Activated CD4-positive, alpha-beta memory T cell treated with anti-CD3 and anti-CD28 coated beads for 36 hours (primary cell): ENCODE data around the gene PDXP. TPM values are rescaled to one million over a fixed set of nuclear protein-coding genes. Genes with fewer than 3 reads are reported as not detected.
A peak's percentile ranks its signal among the peaks of the same experiment; 100 is the strongest.
"Not testable (repeated sequence)": the region's sequence is repeated elsewhere in the genome, so short reads cannot be mapped to it uniquely, and the experiment has no call there.

Source experiments
- CTCF ChIA-PET: fragments of 350-600 bp; sonication (Branson Sonifier 250); formaldehyde crosslinking; loops from one replicate; lab custom pipeline; 2021; ENCODE audit warnings: antibody characterized with exemption, inconsistent platforms; lab: Charles Lee
- POLR2A ChIA-PET: fragments of 350-600 bp; sonication (Branson Sonifier 250); formaldehyde crosslinking; loops from one replicate; lab custom pipeline; 2021; ENCODE audit warnings: antibody characterized with exemption; lab: Charles Lee
- DNase-seq: peaks from one replicate; pipeline ENCODE4 v3.0.0-alpha.2; 2020
- H3K27ac Mint-ChIP-seq: one replicate; pipeline ENCODE4 v1.8.0; 2021; ENCODE audit warnings: mixed read lengths
- H3K27me3 Mint-ChIP-seq: one replicate; pipeline ENCODE4 v1.8.0; 2021; ENCODE audit warnings: mixed read lengths
- H3K36me3 Mint-ChIP-seq: one replicate; pipeline ENCODE4 v1.8.0; 2021; ENCODE audit warnings: mixed read lengths
- H3K4me1 Mint-ChIP-seq: one replicate; pipeline ENCODE4 v1.8.0; 2021; ENCODE audit warnings: low read depth, mixed read lengths
- H3K4me3 Mint-ChIP-seq: one replicate; pipeline ENCODE4 v1.8.0; 2021; ENCODE audit warnings: mild to moderate bottlenecking, mixed read lengths
- H3K9me3 Mint-ChIP-seq: one replicate; pipeline ENCODE4 v1.8.0; 2021; ENCODE audit warnings: mixed read lengths
- intact Hi-C: fragments of 100-400 bp; cut with micrococcal nuclease; formaldehyde crosslinking; loops from one replicate; pipeline ENCODE4 v1.15.1; 2023
- total RNA-seq, 2 experiments: library from RNA; stranded (reverse); gene quantifications; one replicate each; pipeline ENCODE4 v1.2.3, GENCODE V29; 2021

Gene PDXP
- total RNA-seq, 2 experiments from 2014 or later: 21.9 to 22.9 TPM

GRCh38 chr22:37647317-37647716 is 11.2 kb upstream of the PDXP start:
- Mint-ChIP-seq H3K27me3 (no peaks in the 10 kb centered on the region), H3K4me3 (no peak overlapping the region), H3K9me3 (no peaks in the 10 kb centered on the region), H3K4me1 (peaks cover 16% of the 10 kb centered on the region), H3K36me3 (peaks cover 53% of the 10 kb centered on the region), H3K27ac (no peak overlapping the region)
- DNase-seq: no peak
- ChIA-PET POLR2A (interaction anchor here (1.5 kb wide), 1 partner anchor 11 kb away, joined by 5 read pairs; the partner anchor contains the start of gene PDXP), CTCF (interaction anchor here (1.6 kb wide), 1 partner anchor 10 kb away, joined by 4 read pairs; no protein-coding TSS in a partner anchor)
- intact Hi-C loops: no loop called here

GRCh38 chr22:37647928-37648327 is 10.6 kb upstream of the PDXP start:
- H3K27me3 Mint-ChIP-seq: no peaks in the 10 kb centered on the region
- H3K9me3 Mint-ChIP-seq: no peaks in the 10 kb centered on the region
- ChIA-PET CTCF (interaction anchor here (1.6 kb wide), 1 partner anchor 11 kb away, joined by 4 read pairs; no protein-coding TSS in a partner anchor), POLR2A (interaction anchor here (0.6 to 1.5 kb wide), 2 partner anchors 11 to 24 kb away, joined by 3 to 5 read pairs; partner anchors contain the start of gene PDXP)
- H3K27ac Mint-ChIP-seq: no peak overlapping the region
- H3K4me3 Mint-ChIP-seq: no peak overlapping the region
- no peak for DNase-seq
- peaks cover 10% of the 10 kb centered on the region for H3K4me1 Mint-ChIP-seq
- intact Hi-C loops: no loop called here
- peaks cover 55% of the 10 kb centered on the region for H3K36me3 Mint-ChIP-seq

- DNase-seq: no peak
- Mint-ChIP-seq H3K4me3 (no peak overlapping the region), H3K27me3 (no peaks in the 10 kb centered on the region), H3K4me1 (no peaks in the 10 kb centered on the region), H3K9me3 (no peaks in the 10 kb centered on the region), H3K27ac (no peak overlapping the region), H3K36me3 (peaks cover 38% of the 10 kb centered on the region)
- ChIA-PET CTCF (interaction anchor here (14.0 kb wide), 1 partner anchor 8 kb away, joined by 184 read pairs; no protein-coding TSS in a partner anchor), POLR2A (interaction anchor here (1.2 kb wide), 1 partner anchor 7 kb away, joined by 3 read pairs; no protein-coding TSS in a partner anchor)
- intact Hi-C loops: no loop called here
These were observed 7.9 kb upstream of the PDXP start for GRCh38 chr22:37650463-37651136.

- no peak for DNase-seq
- H3K9me3 Mint-ChIP-seq: no peaks in the 10 kb centered on the region
- no peaks in the 10 kb centered on the region for H3K27me3 Mint-ChIP-seq
- no peak overlapping the region for H3K4me3 Mint-ChIP-seq
- peaks cover 20% of the 10 kb centered on the region for H3K36me3 Mint-ChIP-seq
- intact Hi-C loops: no loop called here
- H3K27ac Mint-ChIP-seq: no peak overlapping the region
- CTCF ChIA-PET: interaction anchor here (0.8 to 14.0 kb wide), 3 partner anchors 12 to 26 kb away, joined by 3 to 184 read pairs (median 3); no protein-coding TSS in a partner anchor
- POLR2A ChIA-PET: no interaction called here
- peaks cover 12% of the 10 kb centered on the region for H3K4me1 Mint-ChIP-seq
These were observed 3.8 kb upstream of the PDXP start for GRCh38 chr22:37654563-37655251.

GRCh38 chr22:37655252-37655563 is 3.3 kb upstream of the PDXP start:
- H3K4me1 Mint-ChIP-seq: peaks cover 17% of the 10 kb centered on the region
- no peaks in the 10 kb centered on the region for H3K9me3 Mint-ChIP-seq
- ChIA-PET POLR2A (interaction anchor here (0.7 kb wide), 1 partner anchor 241 kb away, joined by 3 read pairs; no protein-coding TSS in a partner anchor), CTCF (interaction anchor here (0.8 to 14.0 kb wide), 3 partner anchors 13 to 26 kb away, joined by 3 to 184 read pairs (median 3); no protein-coding TSS in a partner anchor)
- no peak overlapping the region for H3K4me3 Mint-ChIP-seq
- peaks cover 16% of the 10 kb centered on the region for H3K36me3 Mint-ChIP-seq
- H3K27me3 Mint-ChIP-seq: no peaks in the 10 kb centered on the region
- DNase-seq: no peak
- intact Hi-C loops: no loop called here
- H3K27ac Mint-ChIP-seq: no peak overlapping the region

GRCh38 chr22:37656583-37656982 is 1.9 kb upstream of the PDXP start:
- H3K4me3 Mint-ChIP-seq, DNase-seq, H3K27ac Mint-ChIP-seq, H3K27me3 Mint-ChIP-seq, H3K9me3 Mint-ChIP-seq, intact Hi-C loops: not testable (repeated sequence)
- peaks cover 11% of the 10 kb centered on the region for H3K36me3 Mint-ChIP-seq
- ChIA-PET POLR2A (interaction anchor here (4.5 kb wide), 1 partner anchor 15 kb away, joined by 30 read pairs; no protein-coding TSS in a partner anchor), CTCF (interaction anchor here (14.0 kb wide), 1 partner anchor 14 kb away, joined by 184 read pairs; no protein-coding TSS in a partner anchor)
- H3K4me1 Mint-ChIP-seq: peaks cover 31% of the 10 kb centered on the region

- intact Hi-C loops: loop anchor here (1.0 to 2.0 kb wide), 3 partner anchors 15 to 49 kb away; partner anchors contain the start of gene GGA1
- no peaks in the 10 kb centered on the region for H3K27me3 Mint-ChIP-seq
- H3K27ac Mint-ChIP-seq: peak overlapping the region; percentile 72
These were observed 862 bp upstream of the PDXP start for GRCh38 chr22:37657590-37658132.

GRCh38 chr22:37659066-37659896 is 758 bp downstream of the PDXP start:
- H3K27me3 Mint-ChIP-seq: no peaks in the 10 kb centered on the region
- no peaks in the 10 kb centered on the region for H3K9me3 Mint-ChIP-seq
- peaks cover 31% of the 10 kb centered on the region for H3K4me1 Mint-ChIP-seq
- CTCF ChIA-PET: interaction anchor here (1.2 to 14.0 kb wide), 6 partner anchors 17 to 51 kb away, joined by 3 to 184 read pairs (median 22); partner anchors contain the start of genes GGA1, LGALS1 and NOL12
- no peak overlapping the region for H3K27ac Mint-ChIP-seq
- peak overlapping the region; percentile 87 for H3K4me3 Mint-ChIP-seq
- intact Hi-C loops: loop anchor here (2.0 kb wide), 1 partner anchor 16 kb away; no protein-coding TSS in a partner anchor
- POLR2A ChIA-PET: interaction anchor here (0.6 to 4.5 kb wide), 9 partner anchors 12 to 97 kb away, joined by 3 to 30 read pairs (median 5); partner anchors contain the start of gene LGALS1
- DNase-seq: peak; percentile 27
- H3K36me3 Mint-ChIP-seq: peaks cover 6% of the 10 kb centered on the region

More at GRCh38 chr22:37657590-37658132, 862 bp upstream of the PDXP start:
- no peak for DNase-seq
- CTCF ChIA-PET: interaction anchor here (0.8 to 14.0 kb wide), 9 partner anchors 9 to 50 kb away, joined by 3 to 184 read pairs (median 6); partner anchors contain the start of genes GGA1 and LGALS1
- POLR2A ChIA-PET: interaction anchor here (0.5 to 4.5 kb wide), 12 partner anchors 8 to 65 kb away, joined by 3 to 30 read pairs (median 5); partner anchors contain the start of genes GGA1, LGALS1 and SH3BP1
- Mint-ChIP-seq H3K36me3 (peaks cover 16% of the 10 kb centered on the region), H3K9me3 (no peaks in the 10 kb centered on the region), H3K4me3 (peak overlapping the region; percentile 82), H3K4me1 (peaks cover 31% of the 10 kb centered on the region)

- peaks cover 6% of the 10 kb centered on the region for H3K36me3 Mint-ChIP-seq
- CTCF ChIA-PET: interaction anchor here (1.2 to 14.0 kb wide), 7 partner anchors 15 to 52 kb away, joined by 3 to 184 read pairs (median 7); partner anchors contain the start of genes GGA1, LGALS1 and NOL12
- POLR2A ChIA-PET: interaction anchor here (0.6 to 4.5 kb wide), 4 partner anchors 11 to 98 kb away, joined by 3 to 30 read pairs (median 6); partner anchors contain the start of gene LGALS1
- intact Hi-C loops: loop anchor here (2.0 kb wide), 1 partner anchor 17 kb away; no protein-coding TSS in a partner anchor
- no peak for DNase-seq
- H3K4me3 Mint-ChIP-seq: peak overlapping the region; percentile 87
- peaks cover 31% of the 10 kb centered on the region for H3K4me1 Mint-ChIP-seq
- no peaks in the 10 kb centered on the region for H3K27me3 Mint-ChIP-seq
- H3K9me3 Mint-ChIP-seq: no peaks in the 10 kb centered on the region
- H3K27ac Mint-ChIP-seq: no peak overlapping the region
These were observed 1.6 kb downstream of the PDXP start for GRCh38 chr22:37659897-37660708.

GRCh38 chr22:37660709-37661045 is 2.2 kb downstream of the PDXP start:
- CTCF ChIA-PET: interaction anchor here (1.0 to 14.0 kb wide), 8 partner anchors 11 to 53 kb away, joined by 3 to 184 read pairs (median 6); partner anchors contain the start of genes GGA1, LGALS1 and NOL12
- no peak for DNase-seq
- peak overlapping the region; percentile 17 for H3K4me3 Mint-ChIP-seq
- H3K27me3 Mint-ChIP-seq: no peaks in the 10 kb centered on the region
- H3K4me1 Mint-ChIP-seq: peaks cover 31% of the 10 kb centered on the region
- intact Hi-C loops: no loop called here
- H3K36me3 Mint-ChIP-seq: peaks cover 7% of the 10 kb centered on the region
- H3K9me3 Mint-ChIP-seq: no peaks in the 10 kb centered on the region
- POLR2A ChIA-PET: interaction anchor here (1.1 to 1.9 kb wide), 2 partner anchors 11 to 15 kb away, joined by 3 to 9 read pairs; partner anchors contain the start of gene LGALS1
- H3K27ac Mint-ChIP-seq: no peak overlapping the region
